Measurements from ENCODE around the gene DACH1.

Gene DACH1

GRCh38 chr13:71803066-71803465, 63.9 kb downstream of the DACH1 start:
- no peak overlapping the region for H3K4me2 ChIP-seq
- H3K27ac ChIP-seq: no peak overlapping the region
- H2AFZ ChIP-seq (ENCODE audit: low read depth): no peak overlapping the region
- H3K79me2 ChIP-seq (ENCODE audit: insufficient read depth, low read depth): no peaks in the 10 kb centered on the region
- no peak for TF ChIP-seq CTCF (conservative IDR thresholded peaks at IDR 0.05; ENCODE audit: low read depth, low read length)
- no peaks in the 10 kb centered on the region for H4K20me1 ChIP-seq (ENCODE audit: insufficient read depth)
- H3K36me3 ChIP-seq (ENCODE audit: insufficient read depth): no peaks in the 10 kb centered on the region
- H3K9ac ChIP-seq: no peak overlapping the region
- H3K4me1 ChIP-seq (ENCODE audit: low read depth, poor library complexity, severe bottlenecking): no peaks in the 10 kb centered on the region
- H3K27me3 ChIP-seq (ENCODE audit: insufficient read depth, low read depth): no peaks in the 10 kb centered on the region
- no peak overlapping the region for H3K4me3 ChIP-seq (IDR thresholded peaks at IDR 0.05; ENCODE audit: insufficient read depth, low read depth, low read length)

GRCh38 chr13:71801781-71802180, 65.2 kb downstream of the DACH1 start:
- Histone ChIP-seq H3K36me3 (ENCODE audit: insufficient read depth) (no peaks in the 10 kb centered on the region), H2AFZ (ENCODE audit: low read depth) (no peak overlapping the region), H3K4me3 (IDR thresholded peaks at IDR 0.05; ENCODE audit: insufficient read depth, low read depth, low read length) (no peak overlapping the region), H4K20me1 (ENCODE audit: insufficient read depth) (no peaks in the 10 kb centered on the region), H3K79me2 (ENCODE audit: insufficient read depth, low read depth) (no peaks in the 10 kb centered on the region), H3K27me3 (ENCODE audit: insufficient read depth, low read depth) (no peaks in the 10 kb centered on the region), H3K9ac (no peak overlapping the region), H3K27ac (no peak overlapping the region), H3K4me1 (ENCODE audit: low read depth, poor library complexity, severe bottlenecking) (no peaks in the 10 kb centered on the region), H3K4me2 (no peak overlapping the region)
- no peak for TF ChIP-seq CTCF (conservative IDR thresholded peaks at IDR 0.05; ENCODE audit: low read depth, low read length)

DNA sequence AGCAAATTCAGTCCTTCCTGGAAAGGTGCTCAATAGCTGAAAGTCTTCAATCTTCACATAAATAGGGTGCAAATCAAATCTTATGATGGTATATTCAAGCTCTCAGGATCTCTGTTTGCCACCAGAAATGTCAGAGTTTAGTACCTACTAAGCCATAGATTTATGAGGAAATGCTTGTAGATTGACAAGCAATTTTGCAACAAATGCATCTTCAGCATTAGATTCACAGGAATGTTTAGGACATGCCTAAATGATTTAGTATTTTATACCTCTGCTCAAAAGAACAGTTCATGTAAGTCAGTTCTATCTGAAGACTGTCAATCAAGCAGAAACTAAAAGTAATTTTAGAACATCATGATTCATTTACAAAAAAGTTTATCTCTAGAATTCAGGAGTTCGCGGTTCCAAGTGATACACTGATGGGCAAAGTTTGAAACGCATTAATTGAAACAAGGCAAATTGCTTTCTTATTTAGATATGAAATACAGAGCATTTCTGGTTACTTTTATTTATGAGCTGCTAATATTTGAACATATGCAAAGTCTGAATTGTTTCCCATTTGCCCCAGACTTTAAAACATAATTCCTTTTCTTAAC, 65.7 kb downstream of the DACH1 start:
- H3K36me3 ChIP-seq (ENCODE audit: insufficient read depth): no peaks in the 10 kb centered on the region
- TF ChIP-seq CTCF (conservative IDR thresholded peaks at IDR 0.05; ENCODE audit: low read depth, low read length): no peak
- H3K27ac ChIP-seq: no peak overlapping the region
- no peak overlapping the region for H3K4me2 ChIP-seq
- no peak overlapping the region for H3K4me3 ChIP-seq (IDR thresholded peaks at IDR 0.05; ENCODE audit: insufficient read depth, low read depth, low read length)
- no peaks in the 10 kb centered on the region for H3K79me2 ChIP-seq (ENCODE audit: insufficient read depth, low read depth)
- H4K20me1 ChIP-seq (ENCODE audit: insufficient read depth): no peaks in the 10 kb centered on the region
- no peaks in the 10 kb centered on the region for H3K27me3 ChIP-seq (ENCODE audit: insufficient read depth, low read depth)
- no peak overlapping the region for H3K9ac ChIP-seq
- no peaks in the 10 kb centered on the region for H3K4me1 ChIP-seq (ENCODE audit: low read depth, poor library complexity, severe bottlenecking)
- no peak overlapping the region for H2AFZ ChIP-seq (ENCODE audit: low read depth)

GRCh38 chr13:71799324-71799723, 67.7 kb downstream of the DACH1 start:
- no peaks in the 10 kb centered on the region for H3K4me1 ChIP-seq (ENCODE audit: low read depth, poor library complexity, severe bottlenecking)
- no peak overlapping the region for H2AFZ ChIP-seq (ENCODE audit: low read depth)
- no peak overlapping the region for H3K4me2 ChIP-seq
- no peaks in the 10 kb centered on the region for H3K27me3 ChIP-seq (ENCODE audit: insufficient read depth, low read depth)
- TF ChIP-seq CTCF (conservative IDR thresholded peaks at IDR 0.05; ENCODE audit: low read depth, low read length): no peak
- H3K36me3 ChIP-seq (ENCODE audit: insufficient read depth): no peaks in the 10 kb centered on the region
- H3K9ac ChIP-seq: no peak overlapping the region
- H4K20me1 ChIP-seq (ENCODE audit: insufficient read depth): no peaks in the 10 kb centered on the region
- H3K79me2 ChIP-seq (ENCODE audit: insufficient read depth, low read depth): no peaks in the 10 kb centered on the region
- H3K27ac ChIP-seq: no peak overlapping the region
- H3K4me3 ChIP-seq (IDR thresholded peaks at IDR 0.05; ENCODE audit: insufficient read depth, low read depth, low read length): no peak overlapping the region

Measured in KMS-11 (cell line).